Subcutaneous adipose tissue (tissue), 4 donors: Measurements from ENCODE around the gene ZNF492. TPM values are rescaled to one million over a fixed set of nuclear protein-coding genes. Genes with fewer than 3 reads are reported as not detected.

ENCODE experiments used
- CTCF ChIP-seq: fragments of 450-650 bp; IDR thresholded peaks from one replicate; pipeline ENCODE4 v1.5.1; 2016; ENCODE audit warnings: low read depth, mild to moderate bottlenecking, control low read depth, antibody characterized with exemption, moderate library complexity
- total RNA-seq, 4 donors: library from RNA; depleted of rRNA; stranded (reverse); fragments of >200 nt; gene quantifications; one replicate each; pipeline ENCODE4 v1.1.0, GENCODE V29; 2016

ZNF492 gene
- total RNA-seq, 4 donors from 2014 or later: 0.17 to 0.44 (median 0.19) TPM; not detected in 1

- no peak for TF ChIP-seq CTCF
Observed at GRCh38 chr19:22608441-22608840, 25.7 kb upstream of the ZNF492 start.

GRCh38 chr19:22609630-22610029 lies 24.5 kb upstream of the ZNF492 start:
- no peak for TF ChIP-seq CTCF

- no peak for TF ChIP-seq CTCF
Observed at GRCh38 chr19:22610121-22610520, 24.0 kb upstream of the ZNF492 start.

GRCh38 chr19:22612316-22612715 lies 21.8 kb upstream of the ZNF492 start:
- no peak for TF ChIP-seq CTCF

- TF ChIP-seq CTCF: no peak
Observed at GRCh38 chr19:22616659-22617058, 17.5 kb upstream of the ZNF492 start.

GRCh38 chr19:22617614-22618320 lies 16.4 kb upstream of the ZNF492 start:
- no peak for TF ChIP-seq CTCF

GRCh38 chr19:22619371-22619770 lies 14.8 kb upstream of the ZNF492 start:
- TF ChIP-seq CTCF: no peak
